ENCODE measurements around the gene SENP1. TPM values are rescaled to one million over a fixed set of nuclear protein-coding genes. Genes with fewer than 3 reads are reported as not detected.

SENP1 gene
- total and polyA plus RNA-seq, 2 of the 13 experiments (the other 11 are each of a cell fraction or from before 2014, with no cell fraction given) = 14.0 to 20.2 TPM

GRCh38 chr12:48050174-48050573 is 55.7 kb downstream of the SENP1 start:
- Histone ChIP-seq H3K9ac (ENCODE audit: insufficient read depth, low read depth, low read length) (no peak overlapping the region), H3K36me3 (replicated peaks in 1 of 2; ENCODE audit: control insufficient read depth in 1 of 2, insufficient read depth in 2 of 2, low read length in 2 of 2) (peaks cover 9 to 42% of the 10 kb centered on the region in 2 experiments; a peak in 4 of 5 replicates), H2AFZ (ENCODE audit: low read length) (no peak overlapping the region), H4K20me1 (ENCODE audit: insufficient read depth, low read length) (no peaks in the 10 kb centered on the region), H3K4me3 (replicated peaks in 1 of 3; ENCODE audit: insufficient read depth in 1 of 3, low read depth in 2 of 3, low read length in 3 of 3) (no peak overlapping the region), H3K27me3 (ENCODE audit: control insufficient read depth in 1 of 2, insufficient read depth in 2 of 2, low read length in 2 of 2) (no peaks in the 10 kb centered on the region), H3K79me2 (ENCODE audit: insufficient read depth, low read length) (no peaks in the 10 kb centered on the region), H3K27ac (ENCODE audit: extremely low read length, insufficient read depth, low read length) (no peak overlapping the region), H3K9me3 (ENCODE audit: low read length) (no peaks in the 10 kb centered on the region), H3K4me1 (ENCODE audit: insufficient read depth, low read length) (no peaks in the 10 kb centered on the region), H3K4me2 (ENCODE audit: low read depth, low read length) (no peak overlapping the region)
- BruUV-seq (replicated peaks) = no TSS peak
- FAIRE-seq (no peak), ATAC-seq (no peak), DNase-seq (ENCODE audit: low spot score) (no peak)
- in situ Hi-C loops (cut with HindIII; ENCODE audit: extremely low pct_ligation_motif_present, low pct_unique_long_range_greater_than_20kb) (no loop called here), intact Hi-C loops (cut with micrococcal nuclease; ENCODE audit: unreplicated experiment) (no loop called here)
- ChIA-PET CTCF (ENCODE audit: low intra/inter-chr PET ratio, low total read pairs) (no interaction called here), POLR2A (no interaction called here)
- 98% methylated on average over 6 of the region's 6 CpGs for WGBS (ENCODE audit: low lambda C conversion rate)
- no peak for TF ChIP-seq ETV6 (CRISPR knock-in tag; conservative IDR thresholded peaks at IDR 0.05)
- TF ChIP-seq ZC3H4 (CRISPR knock-in tag; IDR thresholded peaks at IDR 0.05; ENCODE audit: borderline replicate concordance) = no peak
- TF ChIP-seq ZNF550 (CRISPR knock-in tag; IDR thresholded peaks at IDR 0.05; ENCODE audit: borderline replicate concordance) = no peak
- no peak for TF ChIP-seq SRSF9 (IDR thresholded peaks at IDR 0.05; ENCODE audit: borderline replicate concordance, insufficient read depth, low read depth, low read length, poor library complexity, severe bottlenecking)
- TF ChIP-seq ZNF232 (CRISPR knock-in tag; IDR thresholded peaks at IDR 0.05; ENCODE audit: borderline replicate concordance) = no peak
- TF ChIP-seq ZNF580 (CRISPR knock-in tag; IDR thresholded peaks at IDR 0.05; ENCODE audit: borderline replicate concordance, low read depth) = no peak
- TF ChIP-seq ZNF503 (CRISPR knock-in tag; IDR thresholded peaks at IDR 0.05) = no peak
- TF ChIP-seq ZNF547 (CRISPR knock-in tag; IDR thresholded peaks at IDR 0.05) = no peak
- no peak for TF ChIP-seq ZZZ3 (CRISPR knock-in tag; IDR thresholded peaks at IDR 0.05; ENCODE audit: borderline replicate concordance)
- no peak for TF ChIP-seq POLR2G (IDR thresholded peaks at IDR 0.05; ENCODE audit: low read depth, low read length)
- no peak for TF ChIP-seq SMYD3 (CRISPR knock-in tag; IDR thresholded peaks at IDR 0.05)
- TF ChIP-seq RFX1 (IDR thresholded peaks at IDR 0.05) = no peak
- TF ChIP-seq SPEN (CRISPR knock-in tag; IDR thresholded peaks at IDR 0.05; ENCODE audit: low read depth) = no peak
- TF ChIP-seq ZBTB37 (CRISPR knock-in tag; IDR thresholded peaks at IDR 0.05) = no peak
- no peak for TF ChIP-seq ZNF10 (CRISPR knock-in tag; IDR thresholded peaks at IDR 0.05; ENCODE audit: borderline replicate concordance, low read depth)
- TF ChIP-seq IRF2 (CRISPR knock-in tag; IDR thresholded peaks at IDR 0.05) = no peak
- TF ChIP-seq SIN3A (IDR thresholded peaks at IDR 0.05; ENCODE audit: borderline replicate concordance, low read depth, low read length) = no peak
- TF ChIP-seq RNF2 (conservative IDR thresholded peaks at IDR 0.05; ENCODE audit: low read depth) = no peak
- no peak for TF ChIP-seq ZBTB8A (CRISPR knock-in tag; IDR thresholded peaks at IDR 0.05; ENCODE audit: borderline replicate concordance, low read depth)
- no peak for TF ChIP-seq HNRNPLL (IDR thresholded peaks at IDR 0.05; ENCODE audit: low read depth, low read length, poor library complexity, severe bottlenecking)

Measured in HepG2 (cell line).